Neural progenitor cell (in vitro differentiated cells): ENCODE data around the gene ALG12. TPM values are rescaled to one million over a fixed set of nuclear protein-coding genes. Genes with fewer than 3 reads are reported as not detected.

Source experiments
- DNase-seq: peaks from one replicate; pipeline ENCODE4 v3.0.0-alpha.2; 2016; ENCODE audit warnings: low spot score
- H2AFZ ChIP-seq: fragments of 200-600 bp; sonication (generic); replicated peaks from 2 replicates; pipeline ENCODE4 v1.6.1; 2016; ENCODE audit warnings: antibody characterized with exemption
- H3F3A ChIP-seq: fragments of 200-600 bp; sonication (generic); 2 replicates; pipeline ENCODE4 v1.6.1; 2016; ENCODE audit warnings: antibody characterized with exemption, low read depth
- H3K27ac ChIP-seq: fragments of 200-600 bp; sonication (generic); 2 replicates; pipeline ENCODE4 v1.5.1; 2016; ENCODE audit warnings: mild to moderate bottlenecking
- H3K27me3 ChIP-seq: fragments of 200-600 bp; sonication (generic); 2 replicates; pipeline ENCODE4 v1.6.1; 2016; ENCODE audit warnings: mild to moderate bottlenecking, moderate library complexity
- H3K36me3 ChIP-seq: fragments of 200-600 bp; sonication (generic); 2 replicates; pipeline ENCODE4 v1.5.1; 2016
- H3K4me1 ChIP-seq: fragments of 200-600 bp; sonication (generic); 2 replicates; pipeline ENCODE4 v1.6.1; 2016; ENCODE audit warnings: mixed run types
- H3K4me2 ChIP-seq: fragments of 200-600 bp; sonication (generic); 2 replicates; pipeline ENCODE4 v1.6.1; 2016
- H3K4me3 ChIP-seq: fragments of 200-600 bp; sonication (generic); 2 replicates; pipeline ENCODE4 v1.5.1; 2016
- H3K79me2 ChIP-seq: fragments of 200-600 bp; sonication (generic); 2 replicates; pipeline ENCODE4 v1.6.1; 2016; ENCODE audit warnings: low read depth
- H3K9ac ChIP-seq: fragments of 200-600 bp; sonication (generic); 2 replicates; pipeline ENCODE4 v1.6.1; 2016
- H3K9me3 ChIP-seq: fragments of 200-600 bp; sonication (generic); 2 replicates; pipeline ENCODE4 v1.5.1; 2016; ENCODE audit warnings: low read depth
- H4K20me1 ChIP-seq: fragments of 200-600 bp; sonication (generic); 2 replicates; pipeline ENCODE4 v1.6.1; 2016; ENCODE audit warnings: low read depth
- H3K27ac Mint-ChIP-seq: 3 replicates; pipeline ENCODE4 v1.8.0; 2021; ENCODE audit warnings: mixed read lengths
- H3K27me3 Mint-ChIP-seq: 2 replicates; pipeline ENCODE4 v1.8.0; 2022; ENCODE audit warnings: low read depth, mild to moderate bottlenecking, inconsistent platforms, moderate library complexity, mixed read lengths; ENCODE audit not compliant: insufficient read depth
- H3K36me3 Mint-ChIP-seq: 3 replicates; pipeline ENCODE4 v1.8.0; 2021; ENCODE audit warnings: mixed read lengths
- H3K4me1 Mint-ChIP-seq: 3 replicates; pipeline ENCODE4 v1.8.0; 2021; ENCODE audit warnings: mixed read lengths
- H3K4me3 Mint-ChIP-seq: 3 replicates; pipeline ENCODE4 v1.8.0; 2021; ENCODE audit warnings: mild to moderate bottlenecking, moderate library complexity, mixed read lengths
- H3K9me3 Mint-ChIP-seq: 3 replicates; pipeline ENCODE4 v1.8.0; 2020; ENCODE audit warnings: mixed read lengths
- CTCF ChIP-seq: fragments of 200-600 bp; sonication (generic); IDR thresholded peaks from 2 replicates; pipeline ENCODE4 v1.5.1; 2017; ENCODE audit warnings: antibody characterized with exemption, mild to moderate bottlenecking
- EZH2 ChIP-seq: fragments of 200-600 bp; sonication (generic); IDR thresholded peaks from 2 replicates; pipeline ENCODE4 v1.6.1; 2017; ENCODE audit warnings: antibody characterized with exemption, mild to moderate bottlenecking, moderate library complexity
- EZH2phosphoT487 ChIP-seq: fragments of 200-600 bp; sonication (generic); IDR thresholded peaks from 2 replicates; pipeline ENCODE4 v1.6.1; 2017; ENCODE audit warnings: antibody characterized with exemption
- total RNA-seq: library from RNA; depleted of rRNA; stranded (reverse); fragments of >200 nt; gene quantifications from 2 replicates; pipeline ENCODE4 v1.2.3, GENCODE V29; 2015; ENCODE audit warnings: low replicate concordance

ALG12 gene
- total RNA-seq, 1 donor from 2014 or later: 4.9 TPM

GRCh38 chr22:49953680-49954344 is 35.6 kb upstream of the ALG12 start:
- Histone ChIP-seq H3K9ac (no peak overlapping the region), H3K4me3 (no peak overlapping the region), H3K36me3 (no peaks in the 10 kb centered on the region), H2AFZ (no peak overlapping the region), H3K27me3 (no peaks in the 10 kb centered on the region), H3K27ac (no peak overlapping the region), H3K9me3 (no peaks in the 10 kb centered on the region), H3K4me1 (peaks cover 3% of the 10 kb centered on the region), H3K4me2 (no peak overlapping the region), H4K20me1 (no peaks in the 10 kb centered on the region), H3F3A (no peaks in the 10 kb centered on the region), H3K79me2 (no peaks in the 10 kb centered on the region)
- Mint-ChIP-seq H3K4me3 (no peak overlapping the region), H3K27me3 (no peaks in the 10 kb centered on the region), H3K27ac (no peak overlapping the region), H3K4me1 (peaks cover under 1% of the 10 kb centered on the region), H3K9me3 (no peaks in the 10 kb centered on the region), H3K36me3 (no peaks in the 10 kb centered on the region)
- TF ChIP-seq EZH2 (no peak), CTCF (no peak), EZH2phosphoT487 (no peak)
- DNase-seq: no peak

- Mint-ChIP-seq H3K9me3 (no peaks in the 10 kb centered on the region), H3K27me3 (no peaks in the 10 kb centered on the region), H3K27ac (no peak overlapping the region), H3K4me3 (no peak overlapping the region), H3K4me1 (no peaks in the 10 kb centered on the region), H3K36me3 (no peaks in the 10 kb centered on the region)
- Histone ChIP-seq H3K4me3 (no peak overlapping the region), H3K27ac (no peak overlapping the region), H3F3A (no peaks in the 10 kb centered on the region), H3K9me3 (no peaks in the 10 kb centered on the region), H2AFZ (no peak overlapping the region), H3K36me3 (no peaks in the 10 kb centered on the region), H3K9ac (no peak overlapping the region), H3K4me1 (peaks cover 3% of the 10 kb centered on the region), H3K27me3 (no peaks in the 10 kb centered on the region), H3K4me2 (no peak overlapping the region), H3K79me2 (no peaks in the 10 kb centered on the region), H4K20me1 (no peaks in the 10 kb centered on the region)
- no peak for DNase-seq
- TF ChIP-seq CTCF (no peak), EZH2 (no peak), EZH2phosphoT487 (no peak)
Observed at GRCh38 chr22:49953027-49953679, 34.9 kb upstream of the ALG12 start.

GRCh38 chr22:49951986-49952896 is 34.0 kb upstream of the ALG12 start:
- no peak overlapping the region for H2AFZ ChIP-seq
- H3K27ac Mint-ChIP-seq: peak overlapping the region; percentile 68
- H3K4me1 Mint-ChIP-seq: no peaks in the 10 kb centered on the region
- H4K20me1 ChIP-seq: no peaks in the 10 kb centered on the region
- no peak for DNase-seq
- no peaks in the 10 kb centered on the region for H3F3A ChIP-seq
- no peaks in the 10 kb centered on the region for H3K36me3 Mint-ChIP-seq
- H3K4me3 Mint-ChIP-seq: no peak overlapping the region
- no peaks in the 10 kb centered on the region for H3K9me3 ChIP-seq
- H3K27me3 ChIP-seq: no peaks in the 10 kb centered on the region
- TF ChIP-seq CTCF (no peak), EZH2 (no peak), EZH2phosphoT487 (no peak)
- no peaks in the 10 kb centered on the region for H3K79me2 ChIP-seq
- H3K9ac ChIP-seq: no peak overlapping the region
- H3K4me1 ChIP-seq: peaks cover 7% of the 10 kb centered on the region
- H3K4me3 ChIP-seq: no peak overlapping the region
- H3K4me2 ChIP-seq: no peak overlapping the region
- H3K9me3 Mint-ChIP-seq: no peaks in the 10 kb centered on the region
- no peaks in the 10 kb centered on the region for H3K27me3 Mint-ChIP-seq
- H3K36me3 ChIP-seq: no peaks in the 10 kb centered on the region
- H3K27ac ChIP-seq: no peak overlapping the region
